ENCODE measurements around the gene SCN4A. TPM values are rescaled to one million over a fixed set of nuclear protein-coding genes. Genes with fewer than 3 reads are reported as not detected.

Gene SCN4A
- total RNA-seq, 1 experiment from 2014 or later = 1.4 TPM

GRCh38 chr17:63931981-63932561, 40.6 kb downstream of the SCN4A start, which contains the start of gene CD79B:
Gene CD79B, minus strand, starts transcription at chr17:63932331. Its CDS starts 70 bp downstream, at chr17:63932261.
- CTCF ChIA-PET = no interaction called here
- Histone ChIP-seq H3K4me3 (no peak within 1 kb of the TSS), H3F3A (ENCODE audit: insufficient read depth, low read depth) (no peaks in the 10 kb centered on the region), H3K4me2 (no peak within 1 kb of the TSS), H3K36me3 (ENCODE audit: low read depth) (no peaks in the 10 kb centered on the region), H3K27me3 (ENCODE audit: insufficient read depth, low read depth) (peaks cover 14% of the 10 kb centered on the region; the same call in 1 of the 2 replicates), H3K27ac (no peak within 1 kb of the TSS), H3K4me1 (replicated peaks; ENCODE audit: insufficient read depth) (no peaks in the 10 kb centered on the region), H3K9me2 (ENCODE audit: insufficient read depth) (no peaks in the 10 kb centered on the region), H4K20me1 (ENCODE audit: insufficient read depth) (no peaks in the 10 kb centered on the region), H2AFZ (no peak within 1 kb of the TSS), H3K9me3 (ENCODE audit: insufficient read depth, low read depth) (no peaks in the 10 kb centered on the region), H3K79me2 (ENCODE audit: low read depth) (no peaks in the 10 kb centered on the region)
- no peak for DNase-seq
- intact Hi-C loops (cut with micrococcal nuclease; ENCODE audit: unreplicated experiment) = no loop called here
- POLR2A ChIA-PET (ENCODE audit: unreplicated experiment) = no interaction called here
- no TSS peak for BruUV-seq (replicated peaks)
- TF ChIP-seq, protein P1, sequence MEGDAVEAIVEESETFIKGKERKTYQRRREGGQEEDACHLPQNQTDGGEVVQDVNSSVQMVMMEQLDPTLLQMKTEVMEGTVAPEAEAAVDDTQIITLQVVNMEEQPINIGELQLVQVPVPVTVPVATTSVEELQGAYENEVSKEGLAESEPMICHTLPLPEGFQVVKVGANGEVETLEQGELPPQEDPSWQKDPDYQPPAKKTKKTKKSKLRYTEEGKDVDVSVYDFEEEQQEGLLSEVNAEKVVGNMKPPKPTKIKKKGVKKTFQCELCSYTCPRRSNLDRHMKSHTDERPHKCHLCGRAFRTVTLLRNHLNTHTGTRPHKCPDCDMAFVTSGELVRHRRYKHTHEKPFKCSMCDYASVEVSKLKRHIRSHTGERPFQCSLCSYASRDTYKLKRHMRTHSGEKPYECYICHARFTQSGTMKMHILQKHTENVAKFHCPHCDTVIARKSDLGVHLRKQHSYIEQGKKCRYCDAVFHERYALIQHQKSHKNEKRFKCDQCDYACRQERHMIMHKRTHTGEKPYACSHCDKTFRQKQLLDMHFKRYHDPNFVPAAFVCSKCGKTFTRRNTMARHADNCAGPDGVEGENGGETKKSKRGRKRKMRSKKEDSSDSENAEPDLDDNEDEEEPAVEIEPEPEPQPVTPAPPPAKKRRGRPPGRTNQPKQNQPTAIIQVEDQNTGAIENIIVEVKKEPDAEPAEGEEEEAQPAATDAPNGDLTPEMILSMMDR (conservative IDR thresholded peaks at IDR 0.05) = no peak
- TF ChIP-seq EZH2 (IDR thresholded peaks at IDR 0.05; ENCODE audit: low read depth) = no peak

DNA sequence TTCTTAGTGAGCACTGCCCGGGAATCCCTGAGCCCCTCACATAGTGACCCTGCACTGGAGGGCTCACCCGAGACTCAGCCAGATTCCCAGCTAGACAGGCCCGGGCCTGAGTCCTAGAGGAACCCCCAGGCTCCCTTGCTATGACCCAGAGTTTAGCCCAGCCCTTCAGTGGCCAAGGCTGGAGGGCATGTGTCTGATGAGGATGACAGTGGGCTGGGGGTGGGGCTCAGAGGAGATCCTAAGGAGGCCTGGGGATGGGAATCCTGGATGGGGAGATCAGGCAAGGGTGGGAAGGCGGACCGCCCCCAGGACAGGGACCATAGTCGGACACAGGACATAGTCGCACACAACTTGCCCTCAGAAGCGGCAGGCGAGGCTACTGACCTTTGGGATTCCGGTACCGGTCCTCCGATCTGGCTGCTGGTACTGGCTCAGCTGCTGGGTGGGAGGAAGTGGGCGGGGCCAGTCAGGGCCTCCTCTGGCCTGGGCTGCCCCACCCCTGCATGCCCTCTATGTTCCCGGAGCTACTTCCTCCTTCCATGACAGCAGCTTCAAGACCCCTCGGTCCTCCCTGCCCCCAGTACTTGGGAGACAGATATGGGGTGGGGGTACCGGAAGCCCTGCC, 41.7 kb downstream of the SCN4A start:
- no peaks in the 10 kb centered on the region for H3F3A ChIP-seq (ENCODE audit: insufficient read depth, low read depth)
- no peaks in the 10 kb centered on the region for H3K9me3 ChIP-seq (ENCODE audit: insufficient read depth, low read depth)
- CTCF ChIA-PET = no interaction called here
- TF ChIP-seq, protein P1 (conservative IDR thresholded peaks at IDR 0.05) = no peak
- no peak for TF ChIP-seq EZH2 (IDR thresholded peaks at IDR 0.05; ENCODE audit: low read depth)
- no peaks in the 10 kb centered on the region for H4K20me1 ChIP-seq (ENCODE audit: insufficient read depth)
- DNase-seq = no peak
- H3K4me3 ChIP-seq = no peak overlapping the region
- no peak overlapping the region for H3K27ac ChIP-seq
- H3K4me2 ChIP-seq = no peak overlapping the region
- no peaks in the 10 kb centered on the region for H3K9me2 ChIP-seq (ENCODE audit: insufficient read depth)
- POLR2A ChIA-PET (ENCODE audit: unreplicated experiment) = no interaction called here
- H3K4me1 ChIP-seq (replicated peaks; ENCODE audit: insufficient read depth) = no peaks in the 10 kb centered on the region
- intact Hi-C loops (cut with micrococcal nuclease; ENCODE audit: unreplicated experiment) = no loop called here
- H3K27me3 ChIP-seq (ENCODE audit: insufficient read depth, low read depth) = peaks cover 14% of the 10 kb centered on the region; the same call in 1 of the 2 replicates
- BruUV-seq (replicated peaks) = no TSS peak
- no peaks in the 10 kb centered on the region for H3K79me2 ChIP-seq (ENCODE audit: low read depth)
- no peaks in the 10 kb centered on the region for H3K36me3 ChIP-seq (ENCODE audit: low read depth)
- no peak overlapping the region for H2AFZ ChIP-seq

GRCh38 chr17:63929860-63930766, 42.6 kb downstream of the SCN4A start:
- H3F3A ChIP-seq (ENCODE audit: insufficient read depth, low read depth) = no peaks in the 10 kb centered on the region
- no peaks in the 10 kb centered on the region for H3K9me3 ChIP-seq (ENCODE audit: insufficient read depth, low read depth)
- POLR2A ChIA-PET (ENCODE audit: unreplicated experiment) = interaction anchor here (0.6 kb wide), 1 partner anchor 75 kb away, joined by 4 read pairs; no protein-coding TSS in a partner anchor
- no peaks in the 10 kb centered on the region for H3K79me2 ChIP-seq (ENCODE audit: low read depth)
- peaks cover 14% of the 10 kb centered on the region; the same call in 1 of the 2 replicates for H3K27me3 ChIP-seq (ENCODE audit: insufficient read depth, low read depth)
- H3K4me1 ChIP-seq (replicated peaks; ENCODE audit: insufficient read depth) = no peaks in the 10 kb centered on the region
- no peaks in the 10 kb centered on the region for H4K20me1 ChIP-seq (ENCODE audit: insufficient read depth)
- H3K27ac ChIP-seq = no peak overlapping the region
- no TSS peak for BruUV-seq (replicated peaks)
- no peaks in the 10 kb centered on the region for H3K36me3 ChIP-seq (ENCODE audit: low read depth)
- H3K4me2 ChIP-seq = no peak overlapping the region
- CTCF ChIA-PET = interaction anchor here (0.5 to 0.6 kb wide), 2 partner anchors 78 to 91 kb away, joined by 4 read pairs; no protein-coding TSS in a partner anchor
- TF ChIP-seq, protein P1 (conservative IDR thresholded peaks at IDR 0.05) = no peak
- no peak for TF ChIP-seq EZH2 (IDR thresholded peaks at IDR 0.05; ENCODE audit: low read depth)
- H2AFZ ChIP-seq = no peak overlapping the region
- no peak overlapping the region for H3K4me3 ChIP-seq
- intact Hi-C loops (cut with micrococcal nuclease; ENCODE audit: unreplicated experiment) = no loop called here
- no peak for DNase-seq
- H3K9me2 ChIP-seq (ENCODE audit: insufficient read depth) = no peaks in the 10 kb centered on the region

Measured in PC-9 (cell line).